ENCODE results near the gene PLEKHG4B. TPM values are rescaled to one million over a fixed set of nuclear protein-coding genes. Genes with fewer than 3 reads are reported as not detected.

PLEKHG4B gene
- total RNA-seq, 1 experiment from 2014 or later, result 0.02 TPM

DNA sequence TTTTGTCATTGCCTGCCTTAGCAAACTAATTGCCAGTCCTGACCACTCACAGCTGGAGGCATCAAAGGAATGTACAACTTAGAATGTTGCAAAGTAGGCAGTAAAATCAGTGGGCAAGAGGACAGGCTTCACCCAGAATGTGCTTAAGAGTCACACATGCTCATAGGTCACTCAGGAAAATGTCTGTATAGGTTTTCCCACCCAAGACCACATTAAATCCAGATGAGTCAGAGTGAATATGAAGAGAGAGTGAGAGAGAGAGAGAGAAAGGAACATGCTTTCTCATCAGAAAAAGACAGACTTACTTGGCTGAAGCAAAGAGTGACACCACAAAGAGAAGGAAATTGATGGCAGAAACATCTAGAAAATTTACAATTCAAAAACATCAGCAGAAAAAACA is 37.9 kb downstream of the PLEKHG4B start:
- Histone ChIP-seq H3K9me3 (ENCODE audit: control insufficient read depth in 1 of 2, insufficient read depth in 1 of 2, low read depth in 1 of 2, low read length in 2 of 2) (no peaks in the 10 kb centered on the region; a peak in 1 of 4 replicates), H2AFZ (ENCODE audit: low read depth, low read length, poor library complexity, severe bottlenecking) (no peak overlapping the region), H3K9me2 (ENCODE audit: insufficient read depth) (no peaks in the 10 kb centered on the region), H3K4me2 (ENCODE audit: low read length) (no peak overlapping the region), H3K4me1 (ENCODE audit: control insufficient read depth in 1 of 2, insufficient read depth in 2 of 2, low read length in 2 of 2) (no peaks in the 10 kb centered on the region), H4K20me1 (ENCODE audit: insufficient read depth) (no peaks in the 10 kb centered on the region), H3K4me3 (replicated peaks in 1 of 2; ENCODE audit: low read depth in 1 of 2, low read length in 2 of 2) (no peak overlapping the region), H3K79me2 (ENCODE audit: insufficient read depth, low read length) (no peaks in the 10 kb centered on the region), H3K27ac (ENCODE audit: low read depth, low read length) (no peak overlapping the region), H3K36me3 (ENCODE audit: control insufficient read depth in 1 of 2, insufficient read depth in 2 of 2, low read length in 2 of 2) (no peaks in the 10 kb centered on the region), H3K9ac (ENCODE audit: low read length) (no peak overlapping the region), H3K27me3 (ENCODE audit: insufficient read depth, low read length) (peaks cover 8% of the 10 kb centered on the region; the same call in 1 of the 2 replicates)
- DNase-seq (ENCODE audit: low read depth, low spot score) (no peak), ATAC-seq (no peak)
- BruUV-seq (replicated peaks), result no TSS peak
- RAD21 ChIA-PET (ENCODE audit: low non-redundant PET in 1 of 2, low total read pairs in 2 of 2, uncharacterized antibody in 2 of 2, unreplicated experiment in 2 of 2), result no interaction called here
- POLR2A ChIA-PET, result no interaction called here
- CTCF ChIA-PET, result no interaction called here
- no peak for TF ChIP-seq ELF1 (IDR thresholded peaks at IDR 0.05; ENCODE audit: borderline replicate concordance, low read depth)
- intact Hi-C loops (cut with micrococcal nuclease), result no loop called here

DNA sequence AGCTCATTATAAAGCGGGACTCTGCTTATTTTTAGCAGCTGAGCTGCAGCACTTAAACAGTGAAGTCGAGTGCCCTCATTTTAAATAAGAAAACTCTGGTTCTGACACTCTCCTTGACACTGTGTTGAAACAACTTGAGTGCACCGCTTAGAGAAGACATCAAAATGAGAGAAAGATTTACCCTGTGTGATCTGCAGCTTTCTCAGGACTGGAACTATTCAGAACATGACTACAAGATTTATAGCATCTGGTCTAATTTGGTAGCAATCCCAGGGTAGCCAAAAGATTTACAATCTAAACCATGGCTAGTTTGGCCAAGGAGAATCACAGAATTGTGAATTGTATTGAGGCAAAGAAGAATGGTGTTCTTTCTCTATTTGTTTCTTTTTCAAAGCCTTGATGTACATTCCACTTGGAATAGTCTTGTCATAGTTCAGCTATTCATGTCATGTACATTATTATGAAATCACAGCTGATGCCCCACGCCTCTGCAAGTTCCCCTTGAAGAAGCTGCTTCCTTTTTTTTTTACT is 38.7 kb downstream of the PLEKHG4B start:
- ATAC-seq (no peak), DNase-seq (ENCODE audit: low read depth, low spot score) (no peak)
- intact Hi-C loops (cut with micrococcal nuclease), result no loop called here
- Histone ChIP-seq H3K27ac (ENCODE audit: low read depth, low read length) (no peak overlapping the region), H3K9ac (ENCODE audit: low read length) (no peak overlapping the region), H3K79me2 (ENCODE audit: insufficient read depth, low read length) (no peaks in the 10 kb centered on the region), H4K20me1 (ENCODE audit: insufficient read depth) (no peaks in the 10 kb centered on the region), H3K27me3 (ENCODE audit: insufficient read depth, low read length) (peaks cover 8% of the 10 kb centered on the region; the same call in 1 of the 2 replicates), H3K9me3 (ENCODE audit: control insufficient read depth in 1 of 2, insufficient read depth in 1 of 2, low read depth in 1 of 2, low read length in 2 of 2) (no peaks in the 10 kb centered on the region; a peak in 1 of 4 replicates), H3K36me3 (ENCODE audit: control insufficient read depth in 1 of 2, insufficient read depth in 2 of 2, low read length in 2 of 2) (no peaks in the 10 kb centered on the region), H3K4me2 (ENCODE audit: low read length) (no peak overlapping the region), H3K9me2 (ENCODE audit: insufficient read depth) (no peaks in the 10 kb centered on the region), H3K4me1 (ENCODE audit: control insufficient read depth in 1 of 2, insufficient read depth in 2 of 2, low read length in 2 of 2) (no peaks in the 10 kb centered on the region), H3K4me3 (replicated peaks in 1 of 2; ENCODE audit: low read depth in 1 of 2, low read length in 2 of 2) (no peak overlapping the region), H2AFZ (ENCODE audit: low read depth, low read length, poor library complexity, severe bottlenecking) (no peak overlapping the region)
- BruUV-seq (replicated peaks), result no TSS peak
- ChIA-PET RAD21 (ENCODE audit: low non-redundant PET in 1 of 2, low total read pairs in 2 of 2, uncharacterized antibody in 2 of 2, unreplicated experiment in 2 of 2) (no interaction called here), CTCF (no interaction called here), POLR2A (no interaction called here)
- TF ChIP-seq RAD21 (IDR thresholded peaks at IDR 0.05; ENCODE audit: low read depth), result no peak
- no peak for TF ChIP-seq YY1 (IDR thresholded peaks at IDR 0.05; ENCODE audit: extremely low read depth, insufficient replicate concordance, low read depth, low read length)
- TF ChIP-seq EZH2phosphoT487 (IDR thresholded peaks at IDR 0.05; ENCODE audit: borderline replicate concordance), result no peak
- TF ChIP-seq ZNF274 (IDR thresholded peaks at IDR 0.05; ENCODE audit: low read depth, low read length), result no peak
- no peak for TF ChIP-seq CBX3 (IDR thresholded peaks at IDR 0.05; ENCODE audit: low read depth)
- TF ChIP-seq EZH2 (IDR thresholded peaks at IDR 0.05), result no peak
- TF ChIP-seq SP1 (IDR thresholded peaks at IDR 0.05; ENCODE audit: low read depth), result no peak
- no peak for TF ChIP-seq CTCF (IDR thresholded peaks at IDR 0.05 in 2 of 3, conservative IDR thresholded peaks at IDR 0.05 in 1 of 3; ENCODE audit: borderline replicate concordance in 1 of 3, insufficient read depth in 1 of 3, low read depth in 2 of 3, low read length in 2 of 3)

Measured in HCT116 (cell line).